Type B pancreatic cell (in vitro differentiated cells): ENCODE measurements around the gene LIX1L. TPM values are rescaled to one million over a fixed set of nuclear protein-coding genes. Genes with fewer than 3 reads are reported as not detected.

ENCODE experiments used
- DNase-seq: peaks from one replicate; pipeline ENCODE4 v3.0.0; 2021; ENCODE audit warnings: mixed read lengths; ENCODE audit not compliant: unreplicated experiment; ENCODE audit errors: extremely low spot score
- H3K27ac Mint-ChIP-seq: 2 replicates; pipeline ENCODE4 v1.8.0; 2021; ENCODE audit warnings: mild to moderate bottlenecking, mixed read lengths
- H3K27me3 Mint-ChIP-seq: 2 replicates; pipeline ENCODE4 v1.8.0; 2021; ENCODE audit warnings: mixed read lengths
- H3K36me3 Mint-ChIP-seq: 2 replicates; pipeline ENCODE4 v1.8.0; 2021; ENCODE audit warnings: mixed read lengths
- H3K4me1 Mint-ChIP-seq: one replicate; pipeline ENCODE4 v1.8.0; 2021; ENCODE audit warnings: mixed read lengths; ENCODE audit not compliant: unreplicated experiment
- H3K4me3 Mint-ChIP-seq: 2 replicates; pipeline ENCODE4 v1.8.0; 2021; ENCODE audit warnings: mild to moderate bottlenecking, mixed read lengths
- H3K9me3 Mint-ChIP-seq: 2 replicates; pipeline ENCODE4 v1.8.0; 2021; ENCODE audit warnings: mixed read lengths
- CTCF ChIP-seq: fragments of 200-600 bp; sonication (generic); conservative IDR thresholded peaks from 2 replicates; pipeline ENCODE4 v1.5.0; 2021; ENCODE audit warnings: antibody characterized with exemption, mild to moderate bottlenecking
- total RNA-seq: library from RNA; stranded (reverse); gene quantifications from 2 replicates; pipeline ENCODE4 v1.2.1, GENCODE V29; 2021; ENCODE audit warnings: low replicate concordance

LIX1L gene
- total RNA-seq, 1 donor from 2014 or later, result 24.2 TPM

- Mint-ChIP-seq H3K4me3 (peak overlapping the region; percentile 97), H3K9me3 (no peaks in the 10 kb centered on the region), H3K36me3 (no peaks in the 10 kb centered on the region), H3K4me1 (peaks cover 26% of the 10 kb centered on the region), H3K27ac (peak overlapping the region; percentile 97), H3K27me3 (no peaks in the 10 kb centered on the region)
- TF ChIP-seq CTCF, result no peak
- DNase-seq, result no peak
These were observed 38.6 kb downstream of the LIX1L start for GRCh38 chr1:145918992-145919939.

GRCh38 chr1:145918144-145918991 is 39.4 kb downstream of the LIX1L start, which contains the start of gene PEX11B:
TSS of gene PEX11B (minus strand) at chr1:145918717. CDS start at chr1:145918688, 29 bp downstream.
- TF ChIP-seq CTCF, result no peak
- no peaks in the 10 kb centered on the region for H3K27me3 Mint-ChIP-seq
- peak; percentile 87 for DNase-seq
- H3K9me3 Mint-ChIP-seq, result no peaks in the 10 kb centered on the region
- peak within 1 kb of the TSS; percentile 97 for H3K4me3 Mint-ChIP-seq
- peaks cover 26% of the 10 kb centered on the region for H3K4me1 Mint-ChIP-seq
- H3K36me3 Mint-ChIP-seq, result no peaks in the 10 kb centered on the region
- H3K27ac Mint-ChIP-seq, result peak within 1 kb of the TSS; percentile 97

GRCh38 chr1:145917595-145917994 is 40.2 kb downstream of the LIX1L start:
- H3K4me1 Mint-ChIP-seq, result peaks cover 26% of the 10 kb centered on the region
- no peaks in the 10 kb centered on the region for H3K9me3 Mint-ChIP-seq
- peak overlapping the region; percentile 97 for H3K27ac Mint-ChIP-seq
- no peak for DNase-seq
- no peaks in the 10 kb centered on the region for H3K27me3 Mint-ChIP-seq
- TF ChIP-seq CTCF, result no peak
- H3K36me3 Mint-ChIP-seq, result no peaks in the 10 kb centered on the region
- H3K4me3 Mint-ChIP-seq, result peak overlapping the region; percentile 97

GRCh38 chr1:145916745-145917144 is 41.1 kb downstream of the LIX1L start:
- no peaks in the 10 kb centered on the region for H3K9me3 Mint-ChIP-seq
- peak overlapping the region; percentile 97 for H3K4me3 Mint-ChIP-seq
- TF ChIP-seq CTCF, result no peak
- peaks cover 26% of the 10 kb centered on the region for H3K4me1 Mint-ChIP-seq
- H3K36me3 Mint-ChIP-seq, result no peaks in the 10 kb centered on the region
- no peaks in the 10 kb centered on the region for H3K27me3 Mint-ChIP-seq
- peak overlapping the region; percentile 73 for H3K27ac Mint-ChIP-seq
- no peak for DNase-seq

GRCh38 chr1:145912128-145912641 is 45.6 kb downstream of the LIX1L start:
- Mint-ChIP-seq H3K27me3 (no peaks in the 10 kb centered on the region), H3K4me3 (no peak overlapping the region), H3K27ac (no peak overlapping the region), H3K4me1 (peaks cover 9% of the 10 kb centered on the region), H3K9me3 (no peaks in the 10 kb centered on the region), H3K36me3 (no peaks in the 10 kb centered on the region)
- DNase-seq, result no peak
- no peak for TF ChIP-seq CTCF
